Measurements from ENCODE around the gene KIF4A.

Gene KIF4A

DNA sequence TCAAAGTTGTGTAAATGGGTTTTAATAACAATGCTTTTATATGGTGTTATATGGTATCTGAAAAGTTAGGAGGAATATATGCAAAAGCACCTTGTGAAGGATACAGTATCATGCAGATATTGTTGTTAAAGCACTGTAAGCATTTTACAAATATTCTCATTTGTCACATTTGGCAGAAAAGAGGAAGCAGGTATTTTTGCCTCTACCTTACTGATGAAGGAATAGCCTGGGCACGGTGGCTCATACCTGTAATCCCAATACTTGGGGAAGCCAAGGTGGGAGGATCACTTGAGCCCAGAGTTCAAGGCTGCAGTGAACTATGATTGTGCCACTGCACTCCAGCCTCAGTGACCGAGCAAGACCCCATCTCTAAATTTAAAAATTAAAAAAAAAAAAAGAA is 121.0 kb downstream of the KIF4A start:
- no peak for DNase-seq
- no peak overlapping the region for H3K9ac ChIP-seq (ENCODE audit: low read length)
- H3K4me3 ChIP-seq (ENCODE audit: low read length): no peak overlapping the region
- no peaks in the 10 kb centered on the region for H3K79me2 ChIP-seq (ENCODE audit: low read length)
- H3K27ac ChIP-seq (ENCODE audit: low read length): no peak overlapping the region
- no peak overlapping the region for H2AFZ ChIP-seq (ENCODE audit: low read length)
- no peaks in the 10 kb centered on the region for H3K9me3 ChIP-seq (replicated peaks; ENCODE audit: insufficient read depth, low read length)
- no peaks in the 10 kb centered on the region for H3K9me2 ChIP-seq (replicated peaks; ENCODE audit: insufficient read depth, low read length)
- TF ChIP-seq, protein P1, sequence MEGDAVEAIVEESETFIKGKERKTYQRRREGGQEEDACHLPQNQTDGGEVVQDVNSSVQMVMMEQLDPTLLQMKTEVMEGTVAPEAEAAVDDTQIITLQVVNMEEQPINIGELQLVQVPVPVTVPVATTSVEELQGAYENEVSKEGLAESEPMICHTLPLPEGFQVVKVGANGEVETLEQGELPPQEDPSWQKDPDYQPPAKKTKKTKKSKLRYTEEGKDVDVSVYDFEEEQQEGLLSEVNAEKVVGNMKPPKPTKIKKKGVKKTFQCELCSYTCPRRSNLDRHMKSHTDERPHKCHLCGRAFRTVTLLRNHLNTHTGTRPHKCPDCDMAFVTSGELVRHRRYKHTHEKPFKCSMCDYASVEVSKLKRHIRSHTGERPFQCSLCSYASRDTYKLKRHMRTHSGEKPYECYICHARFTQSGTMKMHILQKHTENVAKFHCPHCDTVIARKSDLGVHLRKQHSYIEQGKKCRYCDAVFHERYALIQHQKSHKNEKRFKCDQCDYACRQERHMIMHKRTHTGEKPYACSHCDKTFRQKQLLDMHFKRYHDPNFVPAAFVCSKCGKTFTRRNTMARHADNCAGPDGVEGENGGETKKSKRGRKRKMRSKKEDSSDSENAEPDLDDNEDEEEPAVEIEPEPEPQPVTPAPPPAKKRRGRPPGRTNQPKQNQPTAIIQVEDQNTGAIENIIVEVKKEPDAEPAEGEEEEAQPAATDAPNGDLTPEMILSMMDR (IDR thresholded peaks at IDR 0.05; ENCODE audit: low read length): no peak
- no peak for TF ChIP-seq EZH2phosphoT487 (IDR thresholded peaks at IDR 0.05; ENCODE audit: low read length)
- no peak for TF ChIP-seq EZH2 (optimal IDR thresholded peaks at IDR 0.05; ENCODE audit: low read depth, low read length)
- H3K27me3 ChIP-seq (replicated peaks; ENCODE audit: insufficient read depth, low read length): no peaks in the 10 kb centered on the region
- no peaks in the 10 kb centered on the region for H3F3A ChIP-seq (ENCODE audit: insufficient read depth, low read length)
- H3K4me1 ChIP-seq (ENCODE audit: low read length): no peaks in the 10 kb centered on the region
- no peaks in the 10 kb centered on the region for H4K20me1 ChIP-seq (ENCODE audit: insufficient read depth, low read length)
- no peaks in the 10 kb centered on the region for H3K36me3 ChIP-seq (replicated peaks; ENCODE audit: insufficient read depth, low read length)
- no peak overlapping the region for H3K4me2 ChIP-seq (ENCODE audit: low read depth, low read length)

GRCh38 chrX:70411475-70411874 is 121.6 kb downstream of the KIF4A start:
- Histone ChIP-seq H4K20me1 (ENCODE audit: insufficient read depth, low read length) (no peaks in the 10 kb centered on the region), H2AFZ (ENCODE audit: low read length) (no peak overlapping the region), H3F3A (ENCODE audit: insufficient read depth, low read length) (no peaks in the 10 kb centered on the region), H3K27ac (ENCODE audit: low read length) (no peak overlapping the region), H3K4me2 (ENCODE audit: low read depth, low read length) (no peak overlapping the region), H3K79me2 (ENCODE audit: low read length) (no peaks in the 10 kb centered on the region), H3K36me3 (replicated peaks; ENCODE audit: insufficient read depth, low read length) (no peaks in the 10 kb centered on the region), H3K9me3 (replicated peaks; ENCODE audit: insufficient read depth, low read length) (no peaks in the 10 kb centered on the region), H3K9me2 (replicated peaks; ENCODE audit: insufficient read depth, low read length) (no peaks in the 10 kb centered on the region), H3K4me1 (ENCODE audit: low read length) (no peaks in the 10 kb centered on the region), H3K4me3 (ENCODE audit: low read length) (no peak overlapping the region), H3K27me3 (replicated peaks; ENCODE audit: insufficient read depth, low read length) (no peaks in the 10 kb centered on the region), H3K9ac (ENCODE audit: low read length) (no peak overlapping the region)
- TF ChIP-seq EZH2phosphoT487 (IDR thresholded peaks at IDR 0.05; ENCODE audit: low read length) (no peak), EZH2 (optimal IDR thresholded peaks at IDR 0.05; ENCODE audit: low read depth, low read length) (no peak)
- TF ChIP-seq, protein P1 (IDR thresholded peaks at IDR 0.05; ENCODE audit: low read length): no peak
- no peak for DNase-seq

DNA sequence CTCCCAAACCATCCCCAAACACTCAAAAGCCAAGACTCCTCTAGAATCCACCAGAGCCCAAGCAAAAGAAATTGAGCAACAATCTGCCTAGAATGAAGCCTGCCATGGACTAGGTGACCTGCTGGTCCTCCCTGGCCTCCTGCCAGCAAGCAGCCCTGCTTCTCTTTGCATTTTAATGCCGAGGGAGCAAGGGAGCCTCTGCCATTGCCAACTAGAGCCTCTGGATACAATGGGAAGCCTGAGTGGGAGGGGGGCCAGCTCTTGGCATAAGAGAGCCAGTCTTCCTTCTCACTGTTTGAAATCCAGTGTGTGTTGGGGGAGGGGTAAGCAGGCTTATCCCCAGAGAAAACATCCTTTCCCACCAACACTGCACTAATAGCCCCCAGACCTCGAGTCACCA is 131.7 kb downstream of the KIF4A start:
- no peaks in the 10 kb centered on the region for H3K79me2 ChIP-seq (ENCODE audit: low read length)
- H3K4me1 ChIP-seq (ENCODE audit: low read length): no peaks in the 10 kb centered on the region
- no peaks in the 10 kb centered on the region for H3K9me2 ChIP-seq (replicated peaks; ENCODE audit: insufficient read depth, low read length)
- no peaks in the 10 kb centered on the region for H4K20me1 ChIP-seq (ENCODE audit: insufficient read depth, low read length)
- no peak overlapping the region for H2AFZ ChIP-seq (ENCODE audit: low read length)
- TF ChIP-seq EZH2 (optimal IDR thresholded peaks at IDR 0.05; ENCODE audit: low read depth, low read length): no peak
- TF ChIP-seq EZH2phosphoT487 (IDR thresholded peaks at IDR 0.05; ENCODE audit: low read length): no peak
- TF ChIP-seq, protein P1 (IDR thresholded peaks at IDR 0.05; ENCODE audit: low read length): no peak
- no peak overlapping the region for H3K4me3 ChIP-seq (ENCODE audit: low read length)
- no peaks in the 10 kb centered on the region for H3K9me3 ChIP-seq (replicated peaks; ENCODE audit: insufficient read depth, low read length)
- H3K27ac ChIP-seq (ENCODE audit: low read length): no peak overlapping the region
- H3K27me3 ChIP-seq (replicated peaks; ENCODE audit: insufficient read depth, low read length): no peaks in the 10 kb centered on the region
- H3K9ac ChIP-seq (ENCODE audit: low read length): no peak overlapping the region
- no peak overlapping the region for H3K4me2 ChIP-seq (ENCODE audit: low read depth, low read length)
- H3K36me3 ChIP-seq (replicated peaks; ENCODE audit: insufficient read depth, low read length): no peaks in the 10 kb centered on the region
- H3F3A ChIP-seq (ENCODE audit: insufficient read depth, low read length): no peaks in the 10 kb centered on the region
- DNase-seq: no peak

Data from MM.1S (cell line).